IMR-90 (cell line): ENCODE measurements around the gene CCKAR. TPM values are rescaled to one million over a fixed set of nuclear protein-coding genes. Genes with fewer than 3 reads are reported as not detected.

Source experiments
- ATAC-seq: fragments of 200-7000 bp; cut with Tn5 transposase; 2 replicates; pipeline ENCODE4 v1.9.1; 2020; ENCODE audit warnings: low read depth, mild to moderate bottlenecking, moderate library complexity
- BruUV-seq: library from RNA; stranded (reverse); fragments of 400-500 nt; replicated peaks from 2 replicates; lab custom pipeline; 2021; lab: Mats Ljungman, UMichigan
- CTCF ChIA-PET: fragments of 300-600 bp; formaldehyde crosslinking; extraction: SDS; loops from one replicate; lab custom pipeline; 2021; ENCODE audit warnings: antibody characterized with exemption; lab: Yijun Ruan, JAX
- POLR2A ChIA-PET: fragments of 300-600 bp; sonication (Branson Sonifier 250); formaldehyde crosslinking; loops from one replicate; lab custom pipeline; 2022; ENCODE audit warnings: antibody characterized with exemption; ENCODE audit not compliant: unreplicated experiment; lab: Charles Lee
- DNase-seq: peaks from one replicate; pipeline ENCODE4 v3.0.0; 2013
- H2AFZ ChIP-seq: replicated peaks from 2 replicates; pipeline ENCODE3; 2013; ENCODE audit warnings: low read length, mild to moderate bottlenecking; ENCODE audit not compliant: poor library complexity
- H2AK5ac ChIP-seq: 2 replicates; pipeline ENCODE4 v1.6.1; 2013; ENCODE audit warnings: low read depth, low read length, inconsistent platforms
- H2AK9ac ChIP-seq: replicated peaks from 2 replicates; pipeline ENCODE3; 2013; ENCODE audit warnings: mild to moderate bottlenecking, low read depth, low read length, moderate library complexity; ENCODE audit not compliant: poor library complexity
- H2BK120ac ChIP-seq: 2 replicates; pipeline ENCODE4 v1.6.1; 2013; ENCODE audit warnings: low read depth, low read length, inconsistent platforms
- H2BK15ac ChIP-seq: 3 replicates; pipeline ENCODE4 v1.6.1; 2013; ENCODE audit warnings: low read depth, low read length, inconsistent platforms
- H2BK20ac ChIP-seq: 2 replicates; pipeline ENCODE4 v1.6.1; 2013; ENCODE audit warnings: low read depth, mild to moderate bottlenecking, inconsistent platforms, low read length, moderate library complexity
- H2BK5ac ChIP-seq: 2 replicates; pipeline ENCODE4 v1.6.1; 2013; ENCODE audit warnings: mild to moderate bottlenecking, low read depth, low read length, inconsistent platforms; ENCODE audit not compliant: poor library complexity, severe bottlenecking
- H3K14ac ChIP-seq: replicated peaks from 2 replicates; pipeline ENCODE4 v1.6.1; 2013; ENCODE audit warnings: low read depth, low read length, inconsistent platforms
- H3K18ac ChIP-seq: 2 replicates; pipeline ENCODE4 v1.6.1; 2013; ENCODE audit warnings: low read depth, low read length, control low read depth
- H3K23ac ChIP-seq: 2 replicates; pipeline ENCODE4 v1.6.1; 2013; ENCODE audit warnings: low read depth, low read length, inconsistent platforms
- H3K27ac ChIP-seq: 2 replicates; pipeline ENCODE4 v1.5.1; 2013; ENCODE audit warnings: mild to moderate bottlenecking, control low read depth, low read length; ENCODE audit not compliant: insufficient read depth
- H3K27me3 ChIP-seq: 2 replicates; pipeline ENCODE4 v1.6.1; 2013; ENCODE audit warnings: low read length; ENCODE audit not compliant: control insufficient read depth, insufficient read depth
- H3K36me3 ChIP-seq: 2 replicates; pipeline ENCODE4 v1.6.1; 2013; ENCODE audit warnings: low read length, mixed read lengths; ENCODE audit not compliant: control insufficient read depth, insufficient read depth
- H3K4ac ChIP-seq: 2 replicates; pipeline ENCODE4 v1.6.1; 2013; ENCODE audit warnings: low read depth, low read length, inconsistent platforms
- H3K4me1 ChIP-seq: 2 replicates; pipeline ENCODE4 v1.6.1; 2013; ENCODE audit warnings: low read length, mixed read lengths; ENCODE audit not compliant: control insufficient read depth, insufficient read depth
- H3K4me2 ChIP-seq: 2 replicates; pipeline ENCODE4 v1.6.1; 2013; ENCODE audit warnings: low read depth, mild to moderate bottlenecking, control low read depth, low read length, moderate library complexity
- H3K4me3 ChIP-seq: 2 replicates; pipeline ENCODE4 v1.5.1; 2013; ENCODE audit warnings: low read depth, mild to moderate bottlenecking, control low read depth, low read length, moderate library complexity; ENCODE audit not compliant: insufficient read depth
- H3K56ac ChIP-seq: 2 replicates; pipeline ENCODE4 v1.6.1; 2013; ENCODE audit warnings: low read length, inconsistent platforms; ENCODE audit not compliant: insufficient read depth; ENCODE audit errors: extremely low read depth
- H3K79me1 ChIP-seq, 2 experiments: 2 replicates each; pipeline ENCODE4 v1.6.1; 2013; ENCODE audit warnings: low read length in 2 of 2, inconsistent platforms in 1 of 2, low read depth in 1 of 2
- H3K9ac ChIP-seq: 2 replicates; pipeline ENCODE4 v1.6.1; 2013; ENCODE audit warnings: low read depth, low read length, control low read depth
- H3K9me1 ChIP-seq: 2 replicates; pipeline ENCODE4 v1.6.1; 2013; ENCODE audit warnings: low read length, inconsistent platforms; ENCODE audit not compliant: insufficient read depth
- H3K9me3 ChIP-seq: 2 replicates; pipeline ENCODE4 v1.6.1; 2013; ENCODE audit warnings: low read length; ENCODE audit not compliant: control insufficient read depth, insufficient read depth
- H4K20me1 ChIP-seq: 2 replicates; pipeline ENCODE4 v1.6.1; 2013; ENCODE audit warnings: low read length, inconsistent platforms; ENCODE audit not compliant: insufficient read depth
- H4K5ac ChIP-seq: 2 replicates; pipeline ENCODE4 v1.6.1; 2013; ENCODE audit warnings: mild to moderate bottlenecking, low read depth, low read length, control low read depth
- H4K8ac ChIP-seq, 2 experiments: 2 replicates each; pipeline ENCODE4 v1.6.1; 2013; ENCODE audit warnings: low read depth in 2 of 2, low read length in 2 of 2, control low read depth in 1 of 2, inconsistent platforms in 1 of 2
- H4K91ac ChIP-seq: 2 replicates; pipeline ENCODE4 v1.6.1; 2013; ENCODE audit warnings: low read depth, low read length, inconsistent platforms; ENCODE audit not compliant: insufficient read depth
- BHLHE40 ChIP-seq: fragments of 150-350 bp; IDR thresholded peaks from 2 replicates; pipeline ENCODE4 v1.6.1; 2016; ENCODE audit warnings: mild to moderate bottlenecking, low read depth, low read length
- CEBPB ChIP-seq: IDR thresholded peaks from 2 replicates; pipeline ENCODE4 v1.6.1; 2012; ENCODE audit warnings: low read depth, low read length, improper control_type of control experiment
- CHD1 ChIP-seq: IDR thresholded peaks from 2 replicates; pipeline ENCODE4 v1.6.1; 2012; ENCODE audit warnings: low read depth, low read length, improper control_type of control experiment
- CTCF ChIP-seq: conservative IDR thresholded peaks from 2 replicates; pipeline ENCODE4 v1.5.1; 2012; ENCODE audit warnings: mild to moderate bottlenecking, low read depth, low read length, improper control_type of control experiment
- ELK1 ChIP-seq: fragments of 150-350 bp; IDR thresholded peaks from 2 replicates; pipeline ENCODE4 v1.6.1; 2016; ENCODE audit warnings: low read depth, mild to moderate bottlenecking, low read length, moderate library complexity, borderline replicate concordance
- FOS ChIP-seq: fragments of 150-350 bp; IDR thresholded peaks from 2 replicates; pipeline ENCODE4 v1.6.1; 2016; ENCODE audit warnings: low read depth, low read length
- MAFK ChIP-seq: IDR thresholded peaks from 2 replicates; pipeline ENCODE4 v1.6.1; 2012; ENCODE audit warnings: low read depth, low read length, improper control_type of control experiment
- MAZ ChIP-seq: IDR thresholded peaks from 2 replicates; pipeline ENCODE4 v1.6.1; 2012; ENCODE audit warnings: low read depth, mild to moderate bottlenecking, low read length, improper control_type of control experiment, moderate library complexity, borderline replicate concordance
- MXI1 ChIP-seq: IDR thresholded peaks from 2 replicates; pipeline ENCODE4 v1.6.1; 2012; ENCODE audit warnings: low read depth, mild to moderate bottlenecking, low read length, moderate library complexity, borderline replicate concordance
- NFE2L2 ChIP-seq: fragments of 150-350 bp; IDR thresholded peaks from 2 replicates; pipeline ENCODE4 v1.6.1; 2016; ENCODE audit warnings: low read depth, mild to moderate bottlenecking, low read length
- POLR2A ChIP-seq: IDR thresholded peaks from 2 replicates; pipeline ENCODE4 v1.6.1; 2012; ENCODE audit warnings: mild to moderate bottlenecking, low read depth, low read length
- RAD21 ChIP-seq: IDR thresholded peaks from 2 replicates; pipeline ENCODE4 v1.6.1; 2012; ENCODE audit warnings: low read length, improper control_type of control experiment
- RCOR1 ChIP-seq: IDR thresholded peaks from 2 replicates; pipeline ENCODE4 v1.6.1; 2012; ENCODE audit warnings: mild to moderate bottlenecking, low read length, improper control_type of control experiment; ENCODE audit not compliant: insufficient replicate concordance
- RFX5 ChIP-seq: IDR thresholded peaks from 2 replicates; pipeline ENCODE4 v1.8.0; 2012; ENCODE audit warnings: low read depth, mild to moderate bottlenecking, low read length, moderate library complexity
- SMC3 ChIP-seq: fragments of 150-350 bp; IDR thresholded peaks from 2 replicates; pipeline ENCODE4 v1.6.1; 2016; ENCODE audit warnings: low read depth, mild to moderate bottlenecking, antibody characterized with exemption, low read length, moderate library complexity
- WGBS, 2 experiments: methylation state at CpG; one replicate each; pipeline versions ENCODE4 v1.1.5 to v1.1.7; 2013; ENCODE audit warnings: missing lambda C conversion rate in 2 of 2; ENCODE audit not compliant: insufficient read length in 1 of 2; ENCODE audit errors: extremely low coverage in 2 of 2; 5-methylcytosine and 5-hydroxymethylcytosine counted together
- dilution Hi-C: fragments of 300-500 bp; cut with HindIII; formaldehyde crosslinking; loops from one replicate; pipeline ENCODE4 v1.14.3; 2018; ENCODE audit warnings: low sequenced_read_pairs; ENCODE audit not compliant: unreplicated experiment
- in situ Hi-C: fragments of 300-500 bp; cut with MboI; formaldehyde crosslinking; loops from 3 replicates; pipeline ENCODE4 v1.14.3; 2019; ENCODE audit warnings: low sequenced_read_pairs, inconsistent platforms, mixed read lengths
- intact Hi-C: fragments of 100-400 bp; cut with micrococcal nuclease; formaldehyde crosslinking; loops from 2 replicates; pipeline ENCODE4 v1.10.0; 2022
- polyA plus RNA-seq, 3 experiments: library from polyadenylated mRNA; depleted of rRNA; stranded (reverse); fragments of >200 nt; gene quantifications; 2 replicates each; pipeline ENCODE4 v1.2.3, GENCODE V29; 2012; ENCODE audit warnings: low replicate concordance in 1 of 3
- total RNA-seq: library from RNA; depleted of rRNA; stranded (reverse); fragments of >200 nt; gene quantifications from 2 replicates; pipeline ENCODE4 v1.2.3, GENCODE V29; 2012
- TF ChIP-seq, protein P1 (sequence below): fragments of 150-350 bp; IDR thresholded peaks from 2 replicates; pipeline ENCODE4 v1.6.1; 2017; ENCODE audit warnings: mild to moderate bottlenecking, antibody characterized with exemption, low read length, low read depth

CCKAR gene
- total and polyA plus RNA-seq, 2 of the 4 experiments (the other 2 are of a cell fraction), result not detected

DNA sequence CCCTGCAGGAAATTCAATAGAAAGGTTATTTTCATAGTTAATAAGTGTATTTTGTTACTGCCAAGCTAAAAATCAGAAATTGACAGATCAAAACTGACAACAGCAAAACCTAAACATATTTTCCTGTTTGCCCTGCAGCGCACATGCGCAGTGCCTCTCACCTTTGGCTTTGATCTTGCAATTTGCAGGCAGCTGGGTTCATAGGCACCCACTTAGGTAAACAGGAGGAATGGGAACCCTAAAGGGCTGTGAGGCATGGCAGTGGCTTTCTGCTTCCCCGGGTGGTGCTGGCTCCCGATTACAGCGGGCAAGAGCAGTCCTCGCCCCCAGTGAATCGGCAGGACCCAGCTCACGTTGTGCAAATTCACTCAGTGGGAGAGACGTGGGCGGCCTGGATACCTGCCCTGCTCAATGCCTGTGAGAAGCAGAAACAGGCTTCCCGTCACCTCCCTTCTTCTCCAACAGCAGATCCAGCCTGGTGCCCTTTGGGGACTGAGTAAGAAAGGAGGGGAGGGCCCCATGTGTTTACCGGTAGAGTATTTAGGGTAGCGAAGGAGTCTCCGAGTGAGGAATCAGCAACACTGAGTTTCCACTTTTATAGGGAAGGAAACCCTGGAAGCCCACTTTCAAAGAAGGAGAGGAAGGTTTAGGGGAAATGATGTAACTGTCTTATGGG, 25.7 kb downstream of the CCKAR start:
- Histone ChIP-seq H2AFZ (no peak overlapping the region), H3K23ac (no peak overlapping the region), H2BK20ac (no peak overlapping the region), H3K9me1 (peaks cover 4% of the 10 kb centered on the region), H2BK120ac (peak overlapping the region; percentile 2; the same call in 1 of the 2 replicates), H3K79me1 (no peaks in the 10 kb centered on the region), H4K8ac (no peak overlapping the region), H3K4ac (no peak overlapping the region), H3K27ac (no peak overlapping the region), H3K14ac (no peak overlapping the region), H4K91ac (no peak overlapping the region), H3K56ac (no peak overlapping the region), H3K4me2 (no peak overlapping the region), H3K9ac (no peak overlapping the region), H3K4me3 (no peak overlapping the region), H2AK9ac (no peak overlapping the region), H3K4me1 (peaks cover 8% of the 10 kb centered on the region), H3K18ac (no peak overlapping the region; the same call in 1 of the 2 replicates), H2AK5ac (no peak overlapping the region), H4K5ac (no peak overlapping the region), H3K9me3 (peaks cover 8% of the 10 kb centered on the region), H3K36me3 (no peaks in the 10 kb centered on the region), H3K27me3 (no peaks in the 10 kb centered on the region), H4K20me1 (no peaks in the 10 kb centered on the region), H2BK15ac (no peak overlapping the region), H2BK5ac (no peak overlapping the region)
- DNase-seq (no peak), ATAC-seq (no peak)
- TF ChIP-seq POLR2A (no peak), MAFK (no peak), FOS (no peak), SMC3 (no peak), BHLHE40 (no peak), ELK1 (no peak), CHD1 (no peak), MAZ (no peak), MXI1 (no peak), CTCF (no peak), NFE2L2 (no peak), RAD21 (no peak), CEBPB (no peak), RFX5 (no peak), RCOR1 (no peak)
- TF ChIP-seq, protein P1, sequence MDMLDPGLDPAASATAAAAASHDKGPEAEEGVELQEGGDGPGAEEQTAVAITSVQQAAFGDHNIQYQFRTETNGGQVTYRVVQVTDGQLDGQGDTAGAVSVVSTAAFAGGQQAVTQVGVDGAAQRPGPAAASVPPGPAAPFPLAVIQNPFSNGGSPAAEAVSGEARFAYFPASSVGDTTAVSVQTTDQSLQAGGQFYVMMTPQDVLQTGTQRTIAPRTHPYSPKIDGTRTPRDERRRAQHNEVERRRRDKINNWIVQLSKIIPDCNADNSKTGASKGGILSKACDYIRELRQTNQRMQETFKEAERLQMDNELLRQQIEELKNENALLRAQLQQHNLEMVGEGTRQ, result no peak
- whole genome bisulfite sequencing, 2 experiments, result no CpG with 5 or more reads among the region's 14 CpGs
- POLR2A ChIA-PET, result no interaction called here
- dilution Hi-C loops (no loop called here), in situ Hi-C loops (loop anchor here (25.0 kb wide), 1 partner anchor 548 kb away; no protein-coding TSS in a partner anchor), intact Hi-C loops (no loop called here)
- BruUV-seq, result no TSS peak
- CTCF ChIA-PET, result no interaction called here
